HFF-Myc (cell line): Measurements from ENCODE around the gene ROPN1L.

Experiments
- DNase-seq: peaks from one replicate; pipeline ENCODE4 v3.0.0-alpha.2; 2011; ENCODE audit warnings: low read depth; ENCODE audit errors: extremely low read depth
- H3K4me3 ChIP-seq: replicated peaks from 2 replicates; pipeline ENCODE4 v1.5.1; 2011; ENCODE audit warnings: low read depth, mild to moderate bottlenecking, control low read depth, low read length
- CTCF ChIP-seq: IDR thresholded peaks from 2 replicates; pipeline ENCODE4 v1.5.1; 2012; ENCODE audit warnings: mild to moderate bottlenecking, low read depth, low read length, control low read depth; ENCODE audit errors: missing control alignments

ROPN1L gene

GRCh38 chr5:10457682-10458574 is 16.2 kb downstream of the ROPN1L start:
- no peak for DNase-seq
- no peak for TF ChIP-seq CTCF
- no peak overlapping the region for H3K4me3 ChIP-seq

DNA sequence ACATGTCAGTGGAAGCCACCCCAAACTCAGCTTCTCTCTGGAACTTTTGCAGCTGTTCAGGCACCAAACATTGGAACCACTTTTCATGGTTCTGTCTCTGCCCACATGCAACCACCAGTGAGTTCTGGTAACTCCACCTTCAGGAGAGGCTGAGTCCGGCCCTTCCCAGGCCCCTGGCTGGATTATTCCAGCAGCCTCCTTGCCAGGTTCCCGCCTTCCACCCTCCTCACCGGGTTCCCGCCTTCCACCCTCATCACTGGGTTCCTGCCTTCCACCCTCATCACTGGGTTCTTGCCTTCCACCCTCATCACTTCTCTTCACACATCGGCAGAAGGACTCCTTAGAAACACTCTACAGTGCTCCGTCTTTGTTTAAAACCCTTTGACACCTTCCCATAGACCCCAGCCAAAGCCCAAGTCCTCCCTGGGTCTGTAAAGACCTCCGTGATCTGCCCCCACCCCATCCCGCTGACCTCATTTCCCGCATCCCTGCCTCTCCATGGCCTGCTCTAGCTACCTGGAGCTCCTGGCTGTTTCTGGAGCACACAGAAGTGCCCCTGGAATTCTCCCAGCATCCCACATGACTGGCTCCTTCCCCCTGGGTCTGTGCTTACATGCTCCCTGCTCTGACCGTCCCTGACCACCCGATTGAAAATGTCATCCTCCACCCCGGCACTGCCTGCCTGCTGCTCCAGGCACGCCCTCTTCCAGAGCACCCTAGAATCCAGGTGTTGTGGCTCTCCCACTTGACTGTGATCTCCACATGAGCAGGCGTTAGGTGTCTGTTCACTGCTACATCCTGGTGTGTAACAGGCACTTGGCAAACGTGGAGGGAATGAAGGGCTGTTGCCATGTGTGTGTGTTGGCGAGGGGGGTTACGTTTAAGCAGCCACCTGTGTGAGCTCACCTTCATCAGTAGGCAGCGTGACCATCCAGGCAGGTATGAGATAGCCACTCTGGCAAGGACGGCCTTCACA is 17.7 kb downstream of the ROPN1L start:
- no peak for TF ChIP-seq CTCF
- no peak overlapping the region for H3K4me3 ChIP-seq
- no peak for DNase-seq

DNA sequence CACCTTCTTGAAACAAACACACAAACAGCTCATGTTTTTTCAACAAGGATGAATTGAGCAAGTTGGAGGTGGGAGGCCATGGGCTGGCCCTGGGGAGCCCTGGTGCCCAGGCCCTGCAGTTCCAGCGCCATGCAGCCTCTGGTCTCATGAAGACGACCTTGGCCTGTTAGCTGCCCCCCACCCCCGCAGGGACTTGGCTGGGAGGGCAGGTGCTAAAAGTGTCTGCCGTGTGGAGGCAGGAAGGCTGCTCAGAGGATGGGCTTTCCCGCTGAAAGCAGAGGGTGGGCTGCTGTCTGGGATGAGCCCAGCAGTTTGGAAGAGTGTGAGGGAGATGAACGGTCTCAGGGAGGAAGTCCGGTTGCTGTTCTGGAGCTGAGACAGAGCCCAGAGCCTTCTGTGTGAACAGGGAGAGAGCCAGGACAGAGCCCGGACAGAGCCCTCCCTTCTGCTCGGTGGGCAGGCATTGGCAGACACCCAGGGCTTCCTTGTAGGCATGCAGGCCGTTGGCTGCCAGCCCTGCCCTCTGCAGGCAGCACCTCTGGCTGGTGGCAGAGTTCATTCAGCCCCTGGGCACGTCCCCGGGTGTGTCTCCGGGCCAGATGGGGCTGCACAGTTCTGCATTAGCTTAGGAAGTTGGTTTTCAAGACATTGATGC is 18.7 kb downstream of the ROPN1L start:
- DNase-seq = no peak
- TF ChIP-seq CTCF = no peak
- H3K4me3 ChIP-seq = no peak overlapping the region

DNA sequence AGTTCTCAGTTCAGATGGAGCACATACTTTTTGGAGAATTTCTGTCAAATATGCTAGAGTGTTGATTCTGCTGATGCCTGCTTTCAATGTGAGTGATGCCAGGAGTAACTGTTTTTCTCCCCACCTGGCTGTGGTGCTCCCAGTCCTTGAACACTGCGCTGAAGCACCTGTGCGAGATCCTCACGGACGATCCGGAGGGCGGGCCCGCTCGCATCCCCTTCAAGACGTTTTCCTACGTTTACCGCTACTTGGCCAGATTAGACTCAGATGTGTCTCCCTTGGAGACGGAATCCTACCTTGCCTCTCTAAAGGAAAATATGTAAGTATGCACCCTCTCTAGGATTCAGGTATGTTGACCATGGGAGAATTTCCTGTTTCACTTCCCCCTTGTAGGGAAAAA is 19.4 kb downstream of the ROPN1L start:
- no peak for DNase-seq
- TF ChIP-seq CTCF = no peak
- H3K4me3 ChIP-seq = no peak overlapping the region

GRCh38 chr5:10461904-10462555 is 20.4 kb downstream of the ROPN1L start:
- no peak for TF ChIP-seq CTCF
- no peak overlapping the region for H3K4me3 ChIP-seq
- no peak for DNase-seq

DNA sequence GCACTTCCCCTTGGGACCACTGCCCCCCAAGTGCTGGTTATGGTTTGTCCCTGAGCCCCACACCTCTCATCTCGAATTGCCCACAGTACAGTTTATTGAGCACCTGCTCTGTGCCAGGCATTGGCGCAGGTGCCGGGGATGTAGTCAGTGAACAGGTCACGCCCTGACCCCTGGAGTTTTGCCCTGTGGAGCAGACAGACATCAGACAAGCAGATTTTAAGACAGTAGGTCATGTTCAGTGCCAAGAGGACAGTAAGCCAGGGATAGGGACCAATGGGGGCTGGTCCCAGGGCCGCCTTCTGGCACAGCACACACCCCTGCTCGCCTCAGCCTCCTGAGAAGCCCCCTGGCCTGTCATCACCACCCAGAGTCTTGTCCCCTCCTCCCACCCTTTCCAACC is 21.9 kb downstream of the ROPN1L start:
- DNase-seq = no peak
- no peak for TF ChIP-seq CTCF
- H3K4me3 ChIP-seq = no peak overlapping the region
